GM19372 (cell line): ENCODE data around the gene THAP10.
"Not testable (repeated sequence)": the region's sequence is repeated elsewhere in the genome, so short reads cannot be mapped to it uniquely, and the experiment has no call there.

ENCODE experiments used
- ATAC-seq: cut with Tn5 transposase; IDR thresholded peaks from one replicate; pipeline ENCODE4 v1.9.1; 2021; ENCODE audit warnings: mild to moderate bottlenecking, low read depth, moderate library complexity; ENCODE audit not compliant: unreplicated experiment

Gene THAP10

GRCh38 chr15:70879401-70879800 lies 12.8 kb downstream of the THAP10 start:
- no peak for ATAC-seq

GRCh38 chr15:70876683-70877082 lies 15.6 kb downstream of the THAP10 start:
- ATAC-seq, result no peak

GRCh38 chr15:70876011-70876410 lies 16.2 kb downstream of the THAP10 start:
- ATAC-seq, result no peak

GRCh38 chr15:70875001-70875782 lies 17.0 kb downstream of the THAP10 start:
- no peak for ATAC-seq

- no peak for ATAC-seq
Observed at GRCh38 chr15:70873232-70874054, 18.8 kb downstream of the THAP10 start.

GRCh38 chr15:70871490-70871889 lies 20.7 kb downstream of the THAP10 start:
- not testable (repeated sequence) for ATAC-seq

- ATAC-seq, result no peak
Observed at GRCh38 chr15:70870051-70870450, 22.2 kb downstream of the THAP10 start.

GRCh38 chr15:70869346-70869745 lies 22.9 kb downstream of the THAP10 start:
- no peak for ATAC-seq

GRCh38 chr15:70867911-70868467 lies 24.2 kb downstream of the THAP10 start:
- ATAC-seq, result no peak

GRCh38 chr15:70866982-70867641 lies 25.1 kb downstream of the THAP10 start:
- no peak for ATAC-seq

- ATAC-seq, result no peak
Observed at GRCh38 chr15:70863450-70864218, 28.6 kb downstream of the THAP10 start.

- ATAC-seq, result no peak
Observed at GRCh38 chr15:70859998-70860397, 32.2 kb downstream of the THAP10 start.

GRCh38 chr15:70859322-70859908 lies 32.8 kb downstream of the THAP10 start:
- no peak for ATAC-seq

GRCh38 chr15:70858614-70859321 lies 33.5 kb downstream of the THAP10 start:
- ATAC-seq, result not testable (repeated sequence)

GRCh38 chr15:70857562-70858285 lies 34.5 kb downstream of the THAP10 start:
- ATAC-seq, result no peak

- ATAC-seq, result no peak
Observed at GRCh38 chr15:70856884-70857561, 35.2 kb downstream of the THAP10 start.

- no peak for ATAC-seq
Observed at GRCh38 chr15:70856177-70856883, 35.9 kb downstream of the THAP10 start.
